ENCODE data around the gene GRM2.

GRCh38 chr3:51708216-51708845 lies 1.5 kb downstream of the GRM2 start:
- TF ChIP-seq CTCF (conservative IDR thresholded peaks at IDR 0.05; ENCODE audit: low read depth, low read length) (no peak), EZH2 (IDR thresholded peaks at IDR 0.05; ENCODE audit: borderline replicate concordance, low read depth, low read length, poor library complexity, severe bottlenecking) (no peak)

Measured in A673 (cell line).